Measurements from ENCODE around the gene ZFAND3. TPM values are rescaled to one million over a fixed set of nuclear protein-coding genes. Genes with fewer than 3 reads are reported as not detected.

Gene ZFAND3
- total RNA-seq, 1 donor from 2014 or later, result 18.7 TPM

DNA sequence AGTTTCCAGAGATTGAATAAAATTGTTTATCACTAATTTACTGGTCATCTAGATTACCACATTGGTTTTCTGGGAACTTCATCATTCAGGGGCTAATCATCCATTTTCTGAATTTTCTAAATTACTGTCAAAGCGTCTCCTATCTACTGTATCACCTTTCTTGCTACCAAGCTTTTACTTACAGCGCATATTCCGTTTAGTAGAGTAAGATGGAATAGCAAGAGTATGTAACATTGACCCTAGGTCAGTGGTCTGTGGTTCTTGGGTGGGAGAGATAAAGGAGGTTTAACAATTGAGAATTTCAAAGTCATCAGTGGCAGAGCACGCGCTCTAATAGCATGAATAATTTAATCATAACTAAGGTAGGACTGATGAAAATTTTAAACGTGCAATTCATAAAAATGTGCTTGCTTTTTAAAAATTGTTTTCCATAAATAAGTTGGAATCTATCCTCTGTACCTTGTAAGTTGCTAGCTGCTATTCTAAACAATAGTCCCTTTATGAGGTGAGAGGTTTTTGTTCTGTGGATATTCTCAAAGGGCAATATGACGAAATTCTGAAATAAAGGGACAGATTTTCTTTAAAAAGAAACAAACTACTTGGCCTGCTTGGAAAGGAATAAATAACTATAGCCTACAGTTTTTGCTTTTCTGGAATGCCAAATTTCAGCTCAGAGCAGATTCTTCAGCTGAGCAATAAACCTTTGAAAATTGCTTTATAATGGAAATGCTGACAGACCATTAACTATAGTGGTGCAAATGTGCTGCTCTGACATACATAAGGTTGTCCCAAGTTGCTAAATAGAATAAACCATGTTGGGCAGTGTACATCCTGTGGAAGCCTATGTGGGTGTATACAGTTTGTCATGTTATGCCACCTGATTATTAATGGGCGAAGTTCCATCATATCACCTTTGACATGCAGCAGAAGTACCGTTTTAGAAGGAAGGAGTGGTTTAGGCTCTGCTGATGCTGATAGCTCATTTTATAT lies 84.1 kb downstream of the ZFAND3 start:
- no peak overlapping the region for H3K4me3 ChIP-seq (ENCODE audit: low read depth, low read length)
- no peak for DNase-seq (ENCODE audit: low read depth)
- no peak for TF ChIP-seq CTCF (conservative IDR thresholded peaks at IDR 0.05; ENCODE audit: low read depth, low read length)

DNA sequence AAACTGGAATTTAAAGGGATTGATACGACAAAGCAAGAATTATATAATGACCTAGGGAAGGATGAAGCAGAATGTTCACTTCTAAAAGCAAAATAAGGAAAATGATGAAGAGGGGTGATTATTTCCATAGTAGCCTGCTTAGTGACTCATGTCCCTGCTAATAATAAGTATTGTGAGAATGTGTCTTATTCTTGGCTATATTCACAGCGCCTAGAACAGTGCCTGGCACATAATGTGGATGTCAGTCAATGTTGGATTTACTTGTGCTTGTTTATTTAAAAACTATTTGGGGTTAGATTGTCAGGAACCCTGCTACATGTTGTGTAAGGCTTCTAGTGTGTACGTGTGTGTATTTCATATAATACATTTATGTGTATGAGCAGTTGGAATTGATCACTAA lies 85.1 kb downstream of the ZFAND3 start:
- DNase-seq (ENCODE audit: low read depth), result no peak
- TF ChIP-seq CTCF (conservative IDR thresholded peaks at IDR 0.05; ENCODE audit: low read depth, low read length), result no peak
- no peak overlapping the region for H3K4me3 ChIP-seq (ENCODE audit: low read depth, low read length)

DNA sequence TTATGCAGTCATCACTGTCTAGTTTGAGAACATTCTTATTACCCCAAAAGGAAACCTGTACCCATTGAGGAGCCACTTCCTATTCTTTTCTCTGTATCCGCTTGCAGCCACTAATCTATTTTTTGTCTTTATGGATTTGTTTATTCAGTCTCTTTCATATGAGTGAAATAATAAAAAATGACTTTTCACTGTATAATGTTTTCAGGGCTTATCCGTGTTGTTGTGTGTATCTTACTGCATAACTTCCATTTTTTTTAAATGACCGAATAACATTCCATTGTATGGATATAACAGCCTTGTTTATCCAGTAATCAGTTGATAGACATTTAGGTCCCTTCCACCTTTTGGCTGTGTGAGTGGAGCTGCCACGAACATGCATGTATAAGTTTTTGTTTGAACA lies 86.6 kb downstream of the ZFAND3 start:
- TF ChIP-seq CTCF (conservative IDR thresholded peaks at IDR 0.05; ENCODE audit: low read depth, low read length), result no peak
- DNase-seq (ENCODE audit: low read depth), result no peak

GRCh38 chr6:37910998-37911397 lies 91.5 kb downstream of the ZFAND3 start:
- H3K4me3 ChIP-seq (ENCODE audit: low read depth, low read length), result no peak overlapping the region
- no peak for TF ChIP-seq CTCF (conservative IDR thresholded peaks at IDR 0.05; ENCODE audit: low read depth, low read length)
- no peak for DNase-seq (ENCODE audit: low read depth)

More for the DNA sequence above, 86.6 kb downstream of the ZFAND3 start:
- no peak overlapping the region for H3K4me3 ChIP-seq (ENCODE audit: low read depth, low read length)

GRCh38 chr6:37913210-37913609 lies 93.7 kb downstream of the ZFAND3 start:
- TF ChIP-seq CTCF (conservative IDR thresholded peaks at IDR 0.05; ENCODE audit: low read depth, low read length), result no peak
- DNase-seq (ENCODE audit: low read depth), result no peak
- H3K4me3 ChIP-seq (ENCODE audit: low read depth, low read length), result no peak overlapping the region

DNA sequence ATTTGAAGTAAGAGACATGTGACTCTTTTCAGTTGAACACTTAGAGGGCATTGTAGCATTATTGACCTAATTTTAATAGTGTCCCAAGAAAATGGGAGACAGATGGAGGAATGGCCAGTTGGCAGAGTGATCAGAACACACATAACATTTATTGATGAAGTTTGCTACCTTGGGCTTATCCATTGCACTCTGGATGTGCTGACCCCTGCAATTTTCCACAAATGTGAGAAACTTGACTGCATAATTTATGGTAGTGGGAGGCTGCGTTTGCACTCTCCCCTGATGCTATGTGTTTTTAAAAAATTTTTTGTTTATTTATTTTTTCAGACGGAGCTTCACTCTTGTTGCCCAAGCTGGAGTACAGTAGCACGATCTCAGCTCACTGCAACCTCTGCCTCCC lies 95.9 kb downstream of the ZFAND3 start:
- no peak for TF ChIP-seq CTCF (conservative IDR thresholded peaks at IDR 0.05; ENCODE audit: low read depth, low read length)
- DNase-seq (ENCODE audit: low read depth), result no peak
- no peak overlapping the region for H3K4me3 ChIP-seq (ENCODE audit: low read depth, low read length)

DNA sequence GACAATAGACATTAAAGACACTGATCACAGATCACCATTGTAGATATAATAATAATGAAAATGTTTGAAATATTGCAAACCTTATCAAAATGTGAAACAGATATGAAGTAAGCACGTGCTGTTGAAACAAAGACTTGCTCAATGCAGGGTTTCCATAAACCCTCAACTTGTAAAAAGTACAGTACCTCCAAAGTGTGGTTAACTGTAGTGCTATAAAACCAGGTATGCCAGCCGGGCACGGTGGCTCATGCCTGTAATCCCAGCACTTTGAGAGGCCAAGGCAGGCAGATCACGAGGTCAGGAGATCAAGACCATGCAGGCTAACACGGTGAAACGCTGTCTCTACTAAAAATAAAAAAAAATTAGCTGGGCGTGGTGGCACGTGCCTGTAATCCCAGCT lies 96.6 kb downstream of the ZFAND3 start:
- TF ChIP-seq CTCF (conservative IDR thresholded peaks at IDR 0.05; ENCODE audit: low read depth, low read length), result no peak
- DNase-seq (ENCODE audit: low read depth), result no peak
- H3K4me3 ChIP-seq (ENCODE audit: low read depth, low read length), result no peak overlapping the region

Measured in epithelial cell of proximal tubule (primary cell).